DOHH2 (cell line): ENCODE data around the gene RCHY1.
A peak's percentile ranks its signal among the peaks of the same experiment; 100 is the strongest.
"Not testable (repeated sequence)": the region's sequence is repeated elsewhere in the genome, so short reads cannot be mapped to it uniquely, and the experiment has no call there.

Source experiments
- H3F3A ChIP-seq: fragments of 200-600 bp; sonication (generic), shearing (Covaris generic); 2 replicates; pipeline ENCODE4 v1.6.0; 2016; ENCODE audit warnings: antibody characterized with exemption, mild to moderate bottlenecking; ENCODE audit not compliant: control insufficient read depth, insufficient read depth
- H3K27ac ChIP-seq: fragments of 200-600 bp; sonication (generic); 2 replicates; pipeline ENCODE4 v1.5.1; 2014; ENCODE audit warnings: low read depth, mild to moderate bottlenecking, low read length, moderate library complexity
- H3K27me3 ChIP-seq: fragments of 200-600 bp; sonication (generic); 2 replicates; pipeline ENCODE4 v1.6.1; 2014; ENCODE audit warnings: mild to moderate bottlenecking, low read length, mixed read lengths; ENCODE audit not compliant: control insufficient read depth
- H3K36me3 ChIP-seq: fragments of 200-600 bp; sonication (generic); 2 replicates; pipeline ENCODE4 v1.6.1; 2014; ENCODE audit warnings: mild to moderate bottlenecking, low read length, moderate library complexity, mixed read lengths; ENCODE audit not compliant: control insufficient read depth
- H3K4me1 ChIP-seq: fragments of 200-600 bp; sonication (generic); 2 replicates; pipeline ENCODE4 v1.6.1; 2014; ENCODE audit warnings: mild to moderate bottlenecking, low read length, mixed read lengths; ENCODE audit not compliant: control insufficient read depth
- H3K4me2 ChIP-seq: fragments of 200-600 bp; sonication (generic); 2 replicates; pipeline ENCODE4 v1.6.0; 2014; ENCODE audit warnings: mild to moderate bottlenecking, low read length, moderate library complexity
- H3K4me3 ChIP-seq: fragments of 200-600 bp; sonication (generic); 2 replicates; pipeline ENCODE4 v1.5.1; 2014; ENCODE audit warnings: mild to moderate bottlenecking, low read length, mixed read lengths
- H3K79me2 ChIP-seq: fragments of 200-600 bp; sonication (generic); 2 replicates; pipeline ENCODE4 v1.6.1; 2014; ENCODE audit warnings: mild to moderate bottlenecking, low read length, mixed read lengths; ENCODE audit not compliant: control insufficient read depth
- H3K9me2 ChIP-seq: fragments of 200-600 bp; sonication (generic); replicated peaks from 2 replicates; pipeline ENCODE4 v1.6.1; 2014; ENCODE audit warnings: mild to moderate bottlenecking, low read length, mixed read lengths; ENCODE audit not compliant: control insufficient read depth
- H3K9me3 ChIP-seq: fragments of 200-600 bp; sonication (generic); 2 replicates; pipeline ENCODE4 v1.6.1; 2014; ENCODE audit warnings: antibody characterized with exemption, low read length, mixed read lengths; ENCODE audit not compliant: control insufficient read depth, insufficient read depth
- H4K20me1 ChIP-seq: fragments of 200-600 bp; sonication (generic); 2 replicates; pipeline ENCODE4 v1.6.0; 2014; ENCODE audit warnings: low read depth, mild to moderate bottlenecking, antibody characterized with exemption, low read length, moderate library complexity; ENCODE audit not compliant: control insufficient read depth, insufficient read depth
- EZH2phosphoT487 ChIP-seq: fragments of 200-600 bp; sonication (generic); IDR thresholded peaks from 2 replicates; pipeline ENCODE4 v1.6.1; 2017; ENCODE audit warnings: borderline replicate concordance, mild to moderate bottlenecking, antibody characterized with exemption, low read length, moderate library complexity, mixed read lengths
- TF ChIP-seq, protein P1 (sequence below): fragments of 200-600 bp; sonication (generic); IDR thresholded peaks from one replicate; pipeline ENCODE4 v1.5.1; 2014; ENCODE audit warnings: antibody characterized with exemption, mild to moderate bottlenecking, low read depth, low read length; ENCODE audit not compliant: poor library complexity, severe bottlenecking

RCHY1 gene

GRCh38 chr4:75525086-75525485, 10.9 kb upstream of the RCHY1 start:
- H3K36me3 ChIP-seq: peaks cover 59% of the 10 kb centered on the region
- H4K20me1 ChIP-seq: no peaks in the 10 kb centered on the region
- TF ChIP-seq, protein P1, sequence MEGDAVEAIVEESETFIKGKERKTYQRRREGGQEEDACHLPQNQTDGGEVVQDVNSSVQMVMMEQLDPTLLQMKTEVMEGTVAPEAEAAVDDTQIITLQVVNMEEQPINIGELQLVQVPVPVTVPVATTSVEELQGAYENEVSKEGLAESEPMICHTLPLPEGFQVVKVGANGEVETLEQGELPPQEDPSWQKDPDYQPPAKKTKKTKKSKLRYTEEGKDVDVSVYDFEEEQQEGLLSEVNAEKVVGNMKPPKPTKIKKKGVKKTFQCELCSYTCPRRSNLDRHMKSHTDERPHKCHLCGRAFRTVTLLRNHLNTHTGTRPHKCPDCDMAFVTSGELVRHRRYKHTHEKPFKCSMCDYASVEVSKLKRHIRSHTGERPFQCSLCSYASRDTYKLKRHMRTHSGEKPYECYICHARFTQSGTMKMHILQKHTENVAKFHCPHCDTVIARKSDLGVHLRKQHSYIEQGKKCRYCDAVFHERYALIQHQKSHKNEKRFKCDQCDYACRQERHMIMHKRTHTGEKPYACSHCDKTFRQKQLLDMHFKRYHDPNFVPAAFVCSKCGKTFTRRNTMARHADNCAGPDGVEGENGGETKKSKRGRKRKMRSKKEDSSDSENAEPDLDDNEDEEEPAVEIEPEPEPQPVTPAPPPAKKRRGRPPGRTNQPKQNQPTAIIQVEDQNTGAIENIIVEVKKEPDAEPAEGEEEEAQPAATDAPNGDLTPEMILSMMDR: no peak
- no peak for TF ChIP-seq EZH2phosphoT487
- H3K4me2 ChIP-seq: no peak overlapping the region
- no peaks in the 10 kb centered on the region for H3K79me2 ChIP-seq
- no peaks in the 10 kb centered on the region for H3K9me3 ChIP-seq
- H3K27ac ChIP-seq: no peak overlapping the region
- H3K9me2 ChIP-seq: no peaks in the 10 kb centered on the region
- no peaks in the 10 kb centered on the region for H3K27me3 ChIP-seq
- H3F3A ChIP-seq: no peaks in the 10 kb centered on the region
- H3K4me3 ChIP-seq: no peak overlapping the region
- no peaks in the 10 kb centered on the region for H3K4me1 ChIP-seq

DNA sequence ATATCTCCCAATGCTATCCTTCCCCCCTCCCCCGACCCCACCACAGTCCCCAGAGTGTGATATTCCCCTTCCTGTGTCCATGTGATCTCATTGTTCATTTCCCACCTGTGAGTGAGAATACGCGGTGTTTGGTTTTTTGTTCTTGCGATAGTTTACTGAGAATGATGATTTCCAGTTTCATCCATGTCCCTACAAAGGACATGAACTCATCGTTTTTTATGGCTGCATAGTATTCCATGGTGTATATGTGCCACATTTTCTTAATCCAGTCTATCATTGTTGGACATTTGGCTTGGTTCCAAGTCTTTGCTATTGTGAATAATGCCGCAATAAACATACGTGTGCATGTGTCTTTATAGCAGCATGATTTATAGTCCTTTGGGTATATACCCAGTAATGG, 5.2 kb upstream of the RCHY1 start:
- H3K36me3 ChIP-seq: peaks cover 49% of the 10 kb centered on the region
- H3K9me2 ChIP-seq, H3K27me3 ChIP-seq, H3K9me3 ChIP-seq, H3K4me3 ChIP-seq, H4K20me1 ChIP-seq, H3K27ac ChIP-seq, H3K4me2 ChIP-seq, H3F3A ChIP-seq: not testable (repeated sequence)
- peaks cover 11% of the 10 kb centered on the region for H3K4me1 ChIP-seq
- H3K79me2 ChIP-seq: peaks cover 16% of the 10 kb centered on the region

DNA sequence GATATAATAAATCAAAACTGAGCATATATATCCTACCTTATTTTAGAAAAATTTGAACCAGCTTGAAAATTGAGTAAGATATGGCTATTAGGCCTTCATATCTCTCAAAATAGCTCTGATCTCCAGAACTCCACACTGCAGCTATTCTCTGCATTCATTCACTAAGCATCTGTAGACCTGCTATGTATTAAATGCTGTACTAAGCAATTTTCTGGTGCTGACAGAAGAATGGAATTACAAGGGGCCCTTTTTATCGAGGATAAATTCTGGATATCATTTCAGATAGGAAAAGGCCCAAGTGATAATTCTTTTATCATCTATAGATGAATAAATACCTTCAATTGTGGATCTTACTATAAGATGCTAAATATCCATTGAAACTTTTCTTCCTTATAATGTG, 1.9 kb upstream of the RCHY1 start:
- peaks cover 47% of the 10 kb centered on the region for H3K79me2 ChIP-seq
- no peaks in the 10 kb centered on the region for H3K9me3 ChIP-seq

DNA sequence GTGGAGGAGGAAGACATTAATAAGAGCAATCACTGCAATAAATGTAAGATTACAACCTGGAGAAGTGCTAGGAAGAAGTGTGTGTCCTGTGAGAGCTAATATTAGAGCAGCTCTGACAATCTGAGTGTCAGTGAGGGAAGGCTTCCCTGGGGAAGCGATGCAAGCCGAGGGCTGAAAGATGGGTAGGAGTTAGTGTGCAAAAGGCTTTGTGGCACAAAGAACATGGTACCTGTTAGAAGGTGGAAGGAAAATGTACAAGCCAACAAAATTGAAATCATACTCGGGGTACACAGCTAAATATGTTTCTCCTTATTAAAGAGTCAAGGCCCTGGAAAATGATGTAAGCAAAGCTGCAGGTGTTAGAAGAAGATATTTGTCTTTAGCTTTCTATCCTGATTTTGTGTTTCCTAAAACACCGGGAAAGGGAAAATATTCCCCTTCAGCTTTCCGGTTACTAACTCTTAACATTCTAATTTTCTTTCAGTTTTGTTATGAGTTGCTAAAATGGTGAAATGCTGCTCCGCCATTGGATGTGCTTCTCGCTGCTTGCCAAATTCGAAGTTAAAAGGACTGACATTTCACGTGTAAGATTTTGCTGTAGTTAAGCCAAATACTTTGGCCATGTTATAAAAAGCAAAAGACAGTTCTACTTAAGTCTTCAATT, 878 bp upstream of the RCHY1 start:
- Histone ChIP-seq H4K20me1 (0 out of 2 replicates have a peak, but pooled peaks cover 3% of the 10 kb centered on the region), H3K9me2 (no peaks in the 10 kb centered on the region), H3K4me2 (peak overlapping the region; percentile 96), H3K4me3 (peak overlapping the region; percentile 89), H3K9me3 (peaks cover 2% of the 10 kb centered on the region; the same call in 1 of the 2 replicates), H3K79me2 (peaks cover 57% of the 10 kb centered on the region), H3K36me3 (peaks cover 46% of the 10 kb centered on the region), H3K27ac (peak overlapping the region; percentile 85), H3F3A (peaks cover 5% of the 10 kb centered on the region), H3K27me3 (no peaks in the 10 kb centered on the region), H3K4me1 (peaks cover 40% of the 10 kb centered on the region)
- TF ChIP-seq, protein P1: no peak
- TF ChIP-seq EZH2phosphoT487: no peak

More for the DNA sequence above, 1.9 kb upstream of the RCHY1 start:
- H3K27ac ChIP-seq: no peak overlapping the region
- peaks cover 32% of the 10 kb centered on the region for H3K4me1 ChIP-seq
- TF ChIP-seq, protein P1: no peak
- no peak for TF ChIP-seq EZH2phosphoT487
- H3K27me3 ChIP-seq: no peaks in the 10 kb centered on the region
- H3K4me3 ChIP-seq: peak overlapping the region; percentile 89
- peaks cover 5% of the 10 kb centered on the region for H3F3A ChIP-seq
- H3K9me2 ChIP-seq: no peaks in the 10 kb centered on the region
- peaks cover 41% of the 10 kb centered on the region for H3K36me3 ChIP-seq
- peak overlapping the region; percentile 96 for H3K4me2 ChIP-seq
- 0 out of 2 replicates have a peak, but pooled peaks cover 3% of the 10 kb centered on the region for H4K20me1 ChIP-seq
